GM12878 (cell line): ENCODE data around the gene PRR35. TPM values are rescaled to one million over a fixed set of nuclear protein-coding genes. Genes with fewer than 3 reads are reported as not detected.

ENCODE experiments used
- ATF2 ChIP-seq: IDR thresholded peaks from 2 replicates; pipeline ENCODE4 v1.6.1; 2012; ENCODE audit warnings: low read length, inconsistent platforms
- BHLHE40 ChIP-seq, 2 experiments: fragments of 450-650 bp in 1 of 2; IDR thresholded peaks; 2 replicates each; pipeline ENCODE4 v1.6.1; 2011 to 2017; ENCODE audit warnings: low read depth in 2 of 2, borderline replicate concordance in 1 of 2, improper control_type of control experiment in 1 of 2, low read length in 1 of 2, mild to moderate bottlenecking in 1 of 2
- CBFB ChIP-seq: IDR thresholded peaks from 2 replicates; pipeline ENCODE4 v1.6.1; 2016; ENCODE audit warnings: antibody characterized with exemption, low read depth
- CEBPB ChIP-seq, 2 experiments: fragments of 150-350 bp in 1 of 2; IDR thresholded peaks; 2 replicates each; pipeline ENCODE4 v1.6.1; 2012 to 2014; ENCODE audit warnings: low read depth in 2 of 2, low read length in 2 of 2, borderline replicate concordance in 1 of 2, inconsistent platforms in 1 of 2
- E4F1 ChIP-seq: fragments of 450-650 bp; IDR thresholded peaks from 2 replicates; pipeline ENCODE4 v1.6.1; 2018; ENCODE audit warnings: borderline replicate concordance, mild to moderate bottlenecking; ENCODE audit not compliant: partially characterized antibody
- EZH2 ChIP-seq: IDR thresholded peaks from 2 replicates; pipeline ENCODE4 v1.6.1; 2012; ENCODE audit warnings: low read depth, mild to moderate bottlenecking, control low read depth, inconsistent platforms, low read length, borderline replicate concordance; ENCODE audit not compliant: control insufficient read depth
- HCFC1 ChIP-seq: fragments of 150-350 bp; IDR thresholded peaks from 2 replicates; pipeline ENCODE4 v1.6.1; 2014; ENCODE audit warnings: low read length
- KDM1A ChIP-seq: fragments of 200-600 bp; sonication (generic); IDR thresholded peaks from 2 replicates; pipeline ENCODE4 v1.6.1; 2016; ENCODE audit warnings: borderline replicate concordance
- LARP7 ChIP-seq: fragments of 450-650 bp; IDR thresholded peaks from 2 replicates; pipeline ENCODE4 v1.6.1; 2017; ENCODE audit warnings: mild to moderate bottlenecking
- NBN ChIP-seq: fragments of 450-650 bp; IDR thresholded peaks from 2 replicates; pipeline ENCODE4 v1.6.1; 2016
- NFXL1 ChIP-seq: fragments of 450-650 bp; IDR thresholded peaks from 2 replicates; pipeline ENCODE4 v1.6.1; 2017; ENCODE audit warnings: antibody characterized with exemption, mild to moderate bottlenecking, borderline replicate concordance
- NR2F1 ChIP-seq: fragments of 450-650 bp; conservative IDR thresholded peaks from 2 replicates; pipeline ENCODE4 v1.6.1; 2017; ENCODE audit warnings: mild to moderate bottlenecking
- PML ChIP-seq: IDR thresholded peaks from 2 replicates; pipeline ENCODE4 v1.6.1; 2012; ENCODE audit warnings: low read length, inconsistent platforms
- RAD21 ChIP-seq: IDR thresholded peaks from 2 replicates; pipeline ENCODE4 v1.6.1; 2011; ENCODE audit warnings: mild to moderate bottlenecking, low read depth, low read length, moderate library complexity; ENCODE audit not compliant: insufficient read depth
- RCOR1 ChIP-seq: conservative IDR thresholded peaks from 2 replicates; pipeline ENCODE4 v1.6.1; 2012; ENCODE audit warnings: low read depth, low read length, improper control_type of control experiment
- RELB ChIP-seq: fragments of 450-650 bp; IDR thresholded peaks from 2 replicates; pipeline ENCODE4 v1.6.1; 2017; ENCODE audit warnings: low read depth, mild to moderate bottlenecking, moderate library complexity
- SP1 ChIP-seq: IDR thresholded peaks from one replicate; pipeline ENCODE4 v1.6.1; 2011; ENCODE audit warnings: low read depth, low read length
- SPI1 ChIP-seq: IDR thresholded peaks from 2 replicates; pipeline ENCODE4 v1.6.1; 2011; ENCODE audit warnings: low read depth, mild to moderate bottlenecking, low read length, moderate library complexity, borderline replicate concordance; ENCODE audit not compliant: insufficient read depth
- STAT1 ChIP-seq: fragments of 450-650 bp; conservative IDR thresholded peaks from 2 replicates; pipeline ENCODE4 v1.6.1; 2014; ENCODE audit warnings: antibody characterized with exemption, mild to moderate bottlenecking
- ZBED1 ChIP-seq: IDR thresholded peaks from 2 replicates; pipeline ENCODE4 v1.6.1; 2016; ENCODE audit warnings: borderline replicate concordance
- ZNF592 ChIP-seq: fragments of 450-650 bp; IDR thresholded peaks from 2 replicates; pipeline ENCODE4 v1.6.1; 2017; ENCODE audit warnings: mild to moderate bottlenecking, moderate library complexity
- polyA plus RNA-seq, 11 experiments: library from polyadenylated mRNA; depleted of rRNA in 4 of 11; unstranded in 6 of 11; stranded (reverse) in 5 of 11; fragments of >200 nt; fragmentation: Nextera tagmentation in 4 of 11; fragmentation: Illumina TruSeq in 1 of 11; extraction: Ambion mirVana in 4 of 11; extraction: Trizol in 1 of 11; gene quantifications; 1 replicate in 1 of 11; 2 replicates in 10 of 11; pipeline versions ENCODE4 v1.2.1 to v1.2.3, GENCODE V29; 2011 to 2016; ENCODE audit warnings: inconsistent platforms in 2 of 11, missing spikeins in 2 of 11, low read depth in 1 of 11
- total RNA-seq, 4 experiments: library from RNA; depleted of rRNA in 3 of 4; stranded (reverse); fragments of >200 nt in 3 of 4; fragmentation: Illumina TruSeq in 1 of 4; extraction: Trizol in 1 of 4; gene quantifications; 2 replicates each; pipeline versions ENCODE4 v1.2.1 to v1.2.3, GENCODE V29; 2013 to 2021

PRR35 gene
- total and polyA plus RNA-seq, 10 of the 15 experiments (the other 5 are each of a cell fraction or from before 2014, with no cell fraction given) = not detected

GRCh38 chr16:566475-567372 lies 6.5 kb downstream of the PRR35 start, which contains the start of gene NHLRC4 (continued):
- TF ChIP-seq LARP7 (no peak), RCOR1 (no peak), NFXL1 (peak; percentile 95), RAD21 (no peak), ZNF592 (no peak), NR2F1 (0 out of 2 replicates have a peak, but pooled peaks have one; percentile 23), PML (no peak), SP1 (no peak), E4F1 (no peak), EZH2 (no peak), BHLHE40 (IDR thresholded peaks at IDR 0.05; ENCODE audit: borderline replicate concordance in 1 of 2, low read depth in 2 of 2, low read length in 1 of 2) (no peak), SPI1 (peak; percentile 63), NBN (peak; percentile 62; the same call in 1 of the 2 replicates), STAT1 (no peak), KDM1A (no peak), CBFB (no peak), ZBED1 (no peak), HCFC1 (no peak), ATF2 (no peak), RELB (peak; percentile 22; the same call in 1 of the 2 replicates), CEBPB (IDR thresholded peaks at IDR 0.05; ENCODE audit: borderline replicate concordance in 1 of 2, low read depth in 2 of 2, low read length in 2 of 2) (no peak)
